SJSA1 (cell line): ENCODE data around the gene HSPB7. TPM values are rescaled to one million over a fixed set of nuclear protein-coding genes. Genes with fewer than 3 reads are reported as not detected.
"Not testable (repeated sequence)": the region's sequence is repeated elsewhere in the genome, so short reads cannot be mapped to it uniquely, and the experiment has no call there.

Experiments
- DNase-seq, 2 experiments: peaks; one replicate each; pipeline ENCODE4 v3.0.0-alpha.2; 2015 to 2020; ENCODE audit warnings: low spot score in 2 of 2, low read depth in 1 of 2
- H3K27ac ChIP-seq: fragments of 250-450 bp; sonication (Bioruptor Pico); 2 replicates; pipeline ENCODE4 v1.5.1; 2020; ENCODE audit warnings: mild to moderate bottlenecking, moderate library complexity
- H3K27me3 ChIP-seq: fragments of 250-450 bp; sonication (Bioruptor Pico); replicated peaks from 2 replicates; pipeline ENCODE4 v1.5.1; 2020; ENCODE audit warnings: mild to moderate bottlenecking, moderate library complexity
- H3K36me3 ChIP-seq: fragments of 250-450 bp; sonication (Bioruptor Pico); 2 replicates; pipeline ENCODE4 v1.5.1; 2020; ENCODE audit warnings: mild to moderate bottlenecking
- H3K4me1 ChIP-seq: fragments of 250-450 bp; sonication (Bioruptor Pico); replicated peaks from 2 replicates; pipeline ENCODE4 v1.6.1; 2021; ENCODE audit warnings: mild to moderate bottlenecking
- H3K4me3 ChIP-seq: fragments of 250-450 bp; sonication (Bioruptor Pico); 2 replicates; pipeline ENCODE4 v1.5.1; 2020; ENCODE audit warnings: mild to moderate bottlenecking
- H3K9me3 ChIP-seq: fragments of 250-450 bp; sonication (Bioruptor Pico); replicated peaks from 2 replicates; pipeline ENCODE4 v1.5.1; 2020; ENCODE audit warnings: mild to moderate bottlenecking
- total RNA-seq: library from RNA; depleted of rRNA; stranded (reverse); fragments of >200 nt; shearing (Covaris generic); gene quantifications from 2 replicates; pipeline ENCODE4 v1.2.3, GENCODE V29; 2014; rRNA removed

HSPB7 gene
- total RNA-seq: not detected in 2 replicates

DNA sequence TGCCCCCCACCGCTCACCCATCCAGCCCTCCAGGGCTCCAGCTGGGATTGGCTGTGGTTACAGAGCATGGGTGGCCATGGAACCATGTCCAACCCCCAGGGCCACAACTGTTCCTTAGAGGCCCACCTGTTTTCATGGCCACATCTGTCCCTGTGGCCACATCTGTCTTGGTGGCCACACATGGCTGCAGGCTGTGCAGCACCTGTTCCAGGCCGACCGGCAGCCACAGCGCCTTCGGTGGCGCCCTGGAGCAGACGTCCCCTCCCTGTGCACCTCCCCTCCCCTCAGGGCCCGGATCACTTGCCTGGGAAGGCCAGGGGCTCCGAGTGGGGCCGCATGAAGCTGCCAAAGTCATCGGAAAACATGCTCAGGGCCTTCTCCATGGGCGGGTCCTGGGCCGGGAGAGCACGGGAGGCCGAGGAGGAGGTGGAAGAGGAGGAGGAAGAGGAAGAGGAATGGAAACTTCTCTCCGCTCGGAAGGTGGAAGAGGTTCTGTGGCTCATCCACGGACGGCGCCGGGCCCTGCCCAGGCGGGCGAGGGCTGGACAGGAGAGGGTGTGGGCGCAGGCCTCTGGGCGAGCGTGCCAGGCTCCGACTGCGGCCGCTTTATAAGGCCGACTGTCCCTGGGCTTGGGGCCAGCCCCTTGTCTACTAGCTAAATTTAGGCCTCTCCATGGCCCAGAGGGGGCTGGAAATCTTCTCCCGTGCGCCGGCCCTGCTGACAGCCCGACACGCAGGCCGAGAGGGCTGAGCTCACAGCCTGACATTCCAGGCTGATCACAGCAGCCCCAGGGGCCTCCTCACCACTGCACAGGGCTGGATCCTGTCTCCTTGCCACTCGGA is at the start of gene HSPB7:
Gene HSPB7 (minus strand): TSS at position 583 of the 843 bp plus-strand sequence. CDS start 80 bp downstream, at position 503.
- Histone ChIP-seq H3K27ac (no peak within 1 kb of the TSS), H3K9me3 (no peaks in the 10 kb centered on the region), H3K4me1 (peaks cover 17% of the 10 kb centered on the region), H3K36me3 (no peaks in the 10 kb centered on the region), H3K27me3 (no peaks in the 10 kb centered on the region), H3K4me3 (no peak within 1 kb of the TSS)
- DNase-seq: no peak

DNA sequence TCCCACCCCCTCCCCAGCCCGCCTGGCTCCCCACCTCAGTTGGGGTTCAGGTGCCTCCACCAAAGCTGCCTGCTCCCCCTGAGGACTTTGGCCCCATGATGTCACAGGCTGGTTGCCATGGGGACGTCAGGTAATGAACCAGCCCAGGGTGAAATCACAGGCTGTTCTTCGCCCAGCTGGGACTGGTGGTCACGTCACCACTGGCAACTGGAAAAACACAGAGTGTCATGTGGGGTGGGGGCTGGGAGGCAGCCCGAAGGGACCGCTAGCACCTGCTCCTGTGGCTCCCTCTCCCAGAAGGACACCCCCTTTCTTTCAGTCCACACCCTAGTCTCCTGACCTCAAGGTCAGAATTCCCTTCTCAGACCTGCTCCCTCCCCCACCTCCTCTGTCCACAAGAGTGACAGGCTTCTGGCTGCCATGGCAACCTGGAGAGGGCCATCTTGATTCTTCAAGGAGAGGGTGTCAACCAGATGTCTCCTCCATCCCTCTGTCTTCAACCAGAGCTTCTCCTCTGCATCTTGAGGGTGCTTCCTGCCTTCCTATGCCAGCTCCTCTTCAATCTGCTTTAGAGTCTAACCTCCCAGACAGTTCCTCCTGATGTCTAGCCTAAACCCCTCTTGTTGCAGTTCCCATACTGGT is 49.4 kb upstream of the HSPB7 start:
- H3K4me1 ChIP-seq: no peaks in the 10 kb centered on the region
- H3K27me3 ChIP-seq: no peaks in the 10 kb centered on the region
- H3K9me3 ChIP-seq: no peaks in the 10 kb centered on the region
- DNase-seq: no peak
- H3K4me3 ChIP-seq: no peak overlapping the region
- H3K36me3 ChIP-seq: no peaks in the 10 kb centered on the region
- no peak overlapping the region for H3K27ac ChIP-seq

- H3K4me1 ChIP-seq: no peaks in the 10 kb centered on the region
- H3K27me3 ChIP-seq: no peaks in the 10 kb centered on the region
- H3K4me3 ChIP-seq: no peak overlapping the region
- no peak for DNase-seq
- no peaks in the 10 kb centered on the region for H3K9me3 ChIP-seq
- H3K27ac ChIP-seq: no peak overlapping the region
- no peaks in the 10 kb centered on the region for H3K36me3 ChIP-seq
Measured at GRCh38 chr1:16066245-16066644, 48.4 kb upstream of the HSPB7 start.

GRCh38 chr1:16065269-16065576 is 47.4 kb upstream of the HSPB7 start:
- H3K27ac ChIP-seq: no peak overlapping the region
- DNase-seq: no peak
- no peak overlapping the region for H3K4me3 ChIP-seq
- H3K36me3 ChIP-seq: no peaks in the 10 kb centered on the region
- H3K4me1 ChIP-seq: no peaks in the 10 kb centered on the region
- H3K27me3 ChIP-seq: no peaks in the 10 kb centered on the region
- no peaks in the 10 kb centered on the region for H3K9me3 ChIP-seq

GRCh38 chr1:16064536-16065268 is 46.9 kb upstream of the HSPB7 start:
- H3K4me3 ChIP-seq: no peak overlapping the region
- no peak overlapping the region for H3K27ac ChIP-seq
- H3K27me3 ChIP-seq: no peaks in the 10 kb centered on the region
- DNase-seq: no peak
- no peaks in the 10 kb centered on the region for H3K36me3 ChIP-seq
- H3K9me3 ChIP-seq: no peaks in the 10 kb centered on the region
- no peaks in the 10 kb centered on the region for H3K4me1 ChIP-seq

DNA sequence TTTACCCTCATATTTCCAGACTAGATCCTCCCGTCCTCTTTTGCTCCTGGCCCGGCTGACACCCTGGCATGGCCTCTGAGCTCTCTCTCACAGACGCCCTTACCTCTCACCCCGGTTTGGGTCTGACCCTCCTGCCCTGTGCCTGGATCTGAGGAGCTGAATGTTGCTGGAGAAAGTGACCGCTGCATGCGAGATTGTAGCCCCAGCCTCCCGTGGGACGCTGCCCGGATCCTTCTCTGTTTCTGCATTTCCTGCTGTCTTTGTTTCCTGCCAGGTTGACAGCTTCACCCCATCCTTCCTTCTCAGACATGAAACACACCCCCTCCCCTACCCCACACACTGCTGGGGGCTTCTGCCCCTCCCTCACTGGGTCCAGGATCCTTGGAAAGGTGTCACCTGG is 46.1 kb upstream of the HSPB7 start:
- DNase-seq: no peak
- Histone ChIP-seq H3K36me3 (no peaks in the 10 kb centered on the region), H3K27me3 (no peaks in the 10 kb centered on the region), H3K27ac (no peak overlapping the region), H3K4me1 (no peaks in the 10 kb centered on the region), H3K4me3 (no peak overlapping the region), H3K9me3 (no peaks in the 10 kb centered on the region)

DNA sequence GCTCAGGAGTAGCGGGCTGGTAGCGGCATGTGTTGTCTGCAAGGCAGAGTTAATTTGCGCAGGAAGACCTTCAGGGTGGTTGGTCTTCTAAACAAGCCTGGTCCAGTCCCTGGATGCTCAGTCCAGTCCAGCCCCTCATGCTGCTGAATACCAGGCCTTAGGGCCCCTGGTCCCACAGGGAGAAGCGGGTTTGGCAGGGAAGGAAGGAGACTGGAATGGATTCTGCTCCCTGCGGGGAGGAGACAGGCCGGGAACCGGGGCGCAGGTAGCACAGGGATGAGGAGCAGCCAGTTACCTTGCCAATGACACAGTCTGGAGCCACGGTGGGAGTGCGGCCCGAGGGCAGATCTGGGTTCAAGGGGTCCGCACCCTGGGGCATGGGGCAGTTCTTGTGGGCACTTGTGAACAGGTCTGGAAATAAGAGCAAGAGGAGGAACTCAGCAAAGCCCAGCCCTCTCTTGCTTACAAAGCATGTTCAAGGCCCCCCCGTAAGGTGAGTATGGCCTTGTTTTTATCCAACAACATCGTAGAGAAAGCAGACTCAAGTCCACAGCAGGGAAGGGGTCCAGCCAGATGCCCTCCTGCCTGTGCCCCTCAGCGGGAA is 45.5 kb upstream of the HSPB7 start:
- Histone ChIP-seq H3K36me3 (no peaks in the 10 kb centered on the region), H3K4me1 (no peaks in the 10 kb centered on the region), H3K4me3 (no peak overlapping the region), H3K27me3 (no peaks in the 10 kb centered on the region), H3K9me3 (no peaks in the 10 kb centered on the region), H3K27ac (no peak overlapping the region)
- DNase-seq: no peak

DNA sequence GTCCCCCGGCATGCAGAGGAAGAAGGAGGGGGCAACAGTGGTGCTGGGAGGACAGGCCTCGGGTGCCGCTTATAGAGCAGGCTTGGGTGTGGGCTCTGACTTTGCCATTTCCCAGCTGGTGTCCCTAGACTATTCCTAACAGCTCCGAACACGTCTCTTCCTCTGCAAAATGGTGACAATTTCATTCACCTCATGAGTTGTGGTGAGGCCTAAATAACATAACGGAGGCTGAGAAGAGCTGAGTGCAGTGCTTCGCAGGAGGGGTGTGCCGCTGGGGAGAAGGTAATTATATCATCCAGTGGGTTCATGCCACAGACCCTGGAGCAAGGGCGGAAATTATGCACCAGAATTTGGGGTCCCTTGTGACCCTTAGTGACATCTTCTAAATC is 44.8 kb upstream of the HSPB7 start:
- not testable (repeated sequence) for H3K27me3 ChIP-seq, H3K27ac ChIP-seq, DNase-seq, H3K4me3 ChIP-seq, H3K4me1 ChIP-seq, H3K36me3 ChIP-seq, H3K9me3 ChIP-seq

GRCh38 chr1:16061989-16062686 is 44.3 kb upstream of the HSPB7 start:
- H3K27ac ChIP-seq, H3K9me3 ChIP-seq, DNase-seq, H3K4me3 ChIP-seq, H3K4me1 ChIP-seq, H3K27me3 ChIP-seq, H3K36me3 ChIP-seq: not testable (repeated sequence)

DNA sequence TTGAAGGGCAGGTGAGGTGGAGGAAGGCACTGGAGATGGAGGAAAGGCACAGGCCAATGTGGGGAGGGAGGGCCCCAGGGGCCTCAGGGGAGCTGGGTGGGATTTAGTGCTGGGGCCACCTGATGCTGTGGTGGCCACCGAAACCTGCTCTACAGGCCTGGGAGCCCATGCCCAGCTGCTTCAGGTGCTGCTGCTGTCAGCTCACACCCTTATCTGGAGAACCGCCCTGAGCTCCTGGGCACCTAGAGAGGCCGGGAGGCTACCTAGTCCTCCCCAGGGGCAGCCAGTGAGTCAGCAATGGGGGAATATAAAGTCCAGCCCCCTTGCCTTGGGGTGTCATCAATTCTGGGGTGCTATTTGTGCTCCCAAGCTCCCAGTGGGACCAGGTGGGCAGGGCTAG is 43.4 kb upstream of the HSPB7 start:
- Histone ChIP-seq H3K4me3 (no peak overlapping the region), H3K9me3 (no peaks in the 10 kb centered on the region), H3K27me3 (no peaks in the 10 kb centered on the region), H3K27ac (no peak overlapping the region), H3K4me1 (no peaks in the 10 kb centered on the region), H3K36me3 (no peaks in the 10 kb centered on the region)
- no peak for DNase-seq

GRCh38 chr1:16058394-16059120 is 40.7 kb upstream of the HSPB7 start:
- not testable (repeated sequence) for H3K27me3 ChIP-seq, H3K4me1 ChIP-seq, H3K4me3 ChIP-seq, H3K36me3 ChIP-seq, H3K9me3 ChIP-seq, H3K27ac ChIP-seq, DNase-seq

- H3K9me3 ChIP-seq, H3K27me3 ChIP-seq, H3K4me3 ChIP-seq, DNase-seq, H3K36me3 ChIP-seq, H3K4me1 ChIP-seq, H3K27ac ChIP-seq: not testable (repeated sequence)
Measured at GRCh38 chr1:16057314-16057915, 39.6 kb upstream of the HSPB7 start.

- not testable (repeated sequence) for DNase-seq, H3K27ac ChIP-seq
Measured at GRCh38 chr1:16056521-16056912, 38.7 kb upstream of the HSPB7 start.

More at GRCh38 chr1:16056521-16056912, 38.7 kb upstream of the HSPB7 start:
- H3K27me3 ChIP-seq, H3K4me3 ChIP-seq, H3K4me1 ChIP-seq, H3K36me3 ChIP-seq, H3K9me3 ChIP-seq: not testable (repeated sequence)
